ENCODE data around the gene TSTD1. TPM values are rescaled to one million over a fixed set of nuclear protein-coding genes. Genes with fewer than 3 reads are reported as not detected.
A peak's percentile ranks its signal among the peaks of the same experiment; 100 is the strongest.

TSTD1 gene
- total RNA-seq, 1 experiment from 2014 or later = 24.8 TPM

DNA sequence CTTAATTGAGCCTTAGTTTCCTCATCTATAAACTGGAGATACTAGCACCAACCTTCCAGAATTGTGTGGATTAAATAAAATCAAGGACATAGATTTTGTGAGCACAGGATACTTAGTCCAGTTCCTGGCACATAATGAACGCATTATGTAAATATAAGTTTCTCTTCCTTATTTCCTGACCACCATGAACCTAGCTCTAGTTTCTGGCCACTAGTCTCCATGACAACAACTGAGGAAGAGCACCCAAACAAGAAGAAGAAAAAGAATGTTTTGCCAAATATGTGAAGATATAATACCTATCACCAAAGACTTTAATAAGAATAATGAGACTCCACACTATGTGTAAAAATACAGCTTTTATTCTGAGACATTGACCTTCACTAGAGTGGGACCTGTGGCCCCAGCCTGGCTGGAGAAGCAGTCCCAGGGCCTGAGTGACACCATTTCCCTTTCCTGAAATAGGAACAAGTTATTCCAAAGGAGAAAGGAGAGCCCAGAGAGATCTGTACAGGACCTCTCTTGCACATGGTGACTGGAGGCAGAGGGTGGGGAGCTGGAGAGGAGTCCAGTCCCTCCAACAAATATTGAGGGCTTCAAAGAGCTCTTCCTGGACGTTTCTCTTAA is 8.0 kb upstream of the TSTD1 start:
- intact Hi-C loops (cut with micrococcal nuclease; ENCODE audit: unreplicated experiment) = no loop called here
- no peak for DNase-seq
- H3K9me3 Mint-ChIP-seq (ENCODE audit: unreplicated experiment) = peaks cover 13% of the 10 kb centered on the region
- H3K9me3 ChIP-seq = peaks cover 12% of the 10 kb centered on the region; the same call in 1 of the 2 replicates
- H3K27me3 ChIP-seq (replicated peaks; ENCODE audit: control insufficient read depth, insufficient read depth, low read length) = no peaks in the 10 kb centered on the region
- no TSS peak for BruUV-seq (replicated peaks)
- no peaks in the 10 kb centered on the region for H3K27me3 Mint-ChIP-seq (ENCODE audit: insufficient read depth, unreplicated experiment)
- peaks cover 20% of the 10 kb centered on the region for H3K36me3 Mint-ChIP-seq (ENCODE audit: insufficient read depth, unreplicated experiment)
- H3K27ac Mint-ChIP-seq (ENCODE audit: unreplicated experiment) = peak overlapping the region; percentile 95
- H3K36me3 ChIP-seq (ENCODE audit: control insufficient read depth, insufficient read depth, low read length) = peaks cover 5% of the 10 kb centered on the region
- ChIA-PET CTCF (interaction anchor here (0.7 to 2.3 kb wide), 4 partner anchors 8 to 215 kb away, joined by 3 to 10 read pairs (median 4); partner anchors contain the start of gene F11R), POLR2A (interaction anchor here (0.9 to 3.7 kb wide), 4 partner anchors 25 to 268 kb away, joined by 3 to 84 read pairs (median 7); partner anchors contain the start of genes F11R and SDHC)
- peak overlapping the region; percentile 76 for H3K4me3 ChIP-seq (ENCODE audit: low read depth, low read length)
- H3K4me3 Mint-ChIP-seq (ENCODE audit: unreplicated experiment) = peak overlapping the region; percentile 90
- peaks cover 12% of the 10 kb centered on the region for H3K4me1 ChIP-seq
- peaks cover under 1% of the 10 kb centered on the region for H3K4me1 Mint-ChIP-seq (ENCODE audit: low read depth, unreplicated experiment)
- TF ChIP-seq, protein P1, sequence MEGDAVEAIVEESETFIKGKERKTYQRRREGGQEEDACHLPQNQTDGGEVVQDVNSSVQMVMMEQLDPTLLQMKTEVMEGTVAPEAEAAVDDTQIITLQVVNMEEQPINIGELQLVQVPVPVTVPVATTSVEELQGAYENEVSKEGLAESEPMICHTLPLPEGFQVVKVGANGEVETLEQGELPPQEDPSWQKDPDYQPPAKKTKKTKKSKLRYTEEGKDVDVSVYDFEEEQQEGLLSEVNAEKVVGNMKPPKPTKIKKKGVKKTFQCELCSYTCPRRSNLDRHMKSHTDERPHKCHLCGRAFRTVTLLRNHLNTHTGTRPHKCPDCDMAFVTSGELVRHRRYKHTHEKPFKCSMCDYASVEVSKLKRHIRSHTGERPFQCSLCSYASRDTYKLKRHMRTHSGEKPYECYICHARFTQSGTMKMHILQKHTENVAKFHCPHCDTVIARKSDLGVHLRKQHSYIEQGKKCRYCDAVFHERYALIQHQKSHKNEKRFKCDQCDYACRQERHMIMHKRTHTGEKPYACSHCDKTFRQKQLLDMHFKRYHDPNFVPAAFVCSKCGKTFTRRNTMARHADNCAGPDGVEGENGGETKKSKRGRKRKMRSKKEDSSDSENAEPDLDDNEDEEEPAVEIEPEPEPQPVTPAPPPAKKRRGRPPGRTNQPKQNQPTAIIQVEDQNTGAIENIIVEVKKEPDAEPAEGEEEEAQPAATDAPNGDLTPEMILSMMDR (IDR thresholded peaks at IDR 0.05; ENCODE audit: insufficient read depth in 1 of 2, low read depth in 1 of 2, low read length in 1 of 2, severe bottlenecking in 1 of 2, unreplicated experiment in 1 of 2) = no peak

DNA sequence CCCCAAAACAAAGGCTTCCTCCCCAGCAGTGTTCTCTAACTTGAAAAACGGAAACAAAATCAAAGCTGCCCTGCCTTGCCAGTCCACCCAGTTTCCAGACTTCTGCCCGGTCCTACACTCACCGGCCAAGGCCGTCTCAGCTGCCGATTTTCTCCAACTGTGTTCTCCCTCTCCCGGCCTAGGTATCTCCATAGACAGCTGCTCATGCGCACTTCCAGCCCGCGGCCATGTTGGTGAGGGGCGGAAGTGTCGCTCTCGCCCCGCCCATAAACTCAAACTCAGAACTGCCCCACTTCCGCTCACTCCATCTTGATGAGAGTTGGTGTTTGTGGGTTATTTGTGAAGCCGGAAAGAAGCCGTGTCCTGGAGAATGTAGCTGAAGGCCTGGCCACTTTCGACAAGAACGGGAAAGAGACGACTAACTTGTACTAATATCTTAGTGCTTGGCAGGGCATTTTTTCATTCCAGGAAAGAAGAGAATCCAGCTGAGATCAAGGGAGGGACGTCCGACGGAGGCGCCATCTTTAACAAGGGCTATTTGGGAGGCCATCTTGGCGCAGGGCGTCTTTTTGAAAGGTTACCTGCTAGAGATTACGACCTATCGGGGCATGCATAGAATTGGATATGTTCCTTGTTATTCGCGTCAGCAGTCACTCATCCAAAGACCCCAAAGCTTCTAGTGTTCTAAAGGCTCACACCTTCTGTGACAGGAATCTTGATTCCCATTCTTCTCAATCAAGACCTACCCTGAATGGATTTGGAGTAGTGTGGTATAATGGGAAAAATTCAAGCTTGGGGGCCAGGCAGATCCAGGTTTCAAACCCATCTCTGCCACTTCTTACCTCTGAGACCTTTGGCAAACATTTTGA is 7.2 kb upstream of the TSTD1 start, which contains the start of gene USF1:
Gene USF1 (minus strand): TSS at position 242 of the 869 bp plus-strand sequence. CDS start 2,702 bp downstream, outside the sequence.
- Mint-ChIP-seq H3K36me3 (ENCODE audit: insufficient read depth, unreplicated experiment) (peaks cover 27% of the 10 kb centered on the region), H3K27me3 (ENCODE audit: insufficient read depth, unreplicated experiment) (no peaks in the 10 kb centered on the region), H3K4me3 (ENCODE audit: unreplicated experiment) (peak within 1 kb of the TSS; percentile 90), H3K27ac (ENCODE audit: unreplicated experiment) (peak within 1 kb of the TSS; percentile 95), H3K9me3 (ENCODE audit: unreplicated experiment) (peaks cover 13% of the 10 kb centered on the region), H3K4me1 (ENCODE audit: low read depth, unreplicated experiment) (no peaks in the 10 kb centered on the region)
- intact Hi-C loops (cut with micrococcal nuclease; ENCODE audit: unreplicated experiment) = loop anchor here (1.0 kb wide), 3 partner anchors 25 to 52 kb away; partner anchors contain the start of genes F11R and KLHDC9
- peaks cover 6% of the 10 kb centered on the region for H3K4me1 ChIP-seq
- H3K36me3 ChIP-seq (ENCODE audit: control insufficient read depth, insufficient read depth, low read length) = peaks cover 5% of the 10 kb centered on the region
- H3K4me3 ChIP-seq (ENCODE audit: low read depth, low read length) = peak within 1 kb of the TSS; percentile 76
- TSS peak; percentile 85 for BruUV-seq (replicated peaks)
- peak; percentile 94 to 95 for DNase-seq
- H3K9me3 ChIP-seq = peaks cover 12% of the 10 kb centered on the region; the same call in 1 of the 2 replicates
- POLR2A ChIA-PET = interaction anchor here (0.7 to 3.7 kb wide), 7 partner anchors 24 to 268 kb away, joined by 3 to 84 read pairs (median 6); partner anchors contain the start of genes DEDD, F11R, NIT1 and PFDN2
- H3K27me3 ChIP-seq (replicated peaks; ENCODE audit: control insufficient read depth, insufficient read depth, low read length) = no peaks in the 10 kb centered on the region
- TF ChIP-seq, protein P1 (IDR thresholded peaks at IDR 0.05; ENCODE audit: insufficient read depth in 1 of 2, low read depth in 1 of 2, low read length in 1 of 2, severe bottlenecking in 1 of 2, unreplicated experiment in 1 of 2) = no peak
- CTCF ChIA-PET = interaction anchor here (0.7 to 2.6 kb wide), 7 partner anchors 9 to 215 kb away, joined by 3 to 14 read pairs (median 4); partner anchors contain the start of gene F11R

Measured in Caco-2 (cell line).